Upper lobe of left lung (tissue), 4 donors: ENCODE measurements around the gene PIBF1.

Source experiments
- CTCF ChIP-seq, 6 experiments: fragments of 450-650 bp in 4 of 6; fragments of 200-600 bp in 2 of 6; sonication (generic) in 2 of 6; IDR thresholded peaks; one replicate each; pipeline ENCODE4 v1.5.1; 2016 to 2019; ENCODE audit warnings: antibody characterized with exemption in 6 of 6
- EP300 ChIP-seq, 4 donors: sonication (generic); formaldehyde crosslinking; IDR thresholded peaks; one replicate each; pipeline ENCODE4 v1.5.1; 2017; ENCODE audit warnings: antibody characterized with exemption in 4 of 4, control low read depth in 2 of 4
- POLR2A ChIP-seq, 4 donors: fragments of 450-650 bp; IDR thresholded peaks; one replicate each; pipeline ENCODE4 v1.5.1; 2016 to 2017; ENCODE audit warnings: antibody characterized with exemption in 4 of 4, mild to moderate bottlenecking in 2 of 4
- POLR2AphosphoS5 ChIP-seq, 2 donors: sonication (generic); formaldehyde crosslinking; IDR thresholded peaks; one replicate each; pipeline ENCODE4 v1.5.1; 2017; ENCODE audit warnings: antibody characterized with exemption in 2 of 2

GRCh38 chr13:72998012-72998411 lies 216.1 kb downstream of the PIBF1 start:
- TF ChIP-seq CTCF (IDR thresholded peaks at IDR 0.05): no peak
- no peak for TF ChIP-seq POLR2AphosphoS5 (IDR thresholded peaks at IDR 0.05)
- TF ChIP-seq POLR2A (IDR thresholded peaks at IDR 0.05): no peak
- no peak for TF ChIP-seq EP300 (IDR thresholded peaks at IDR 0.05)
